Inflammatory macrophage treated with lipopolysaccharide for 1 hour (primary cell): ENCODE measurements around the gene CECR2.

Source experiments
- DNase-seq, 2 donors: peaks; one replicate each; pipeline ENCODE4 v3.0.0-alpha.2; 2020 to 2022

CECR2 gene

DNA sequence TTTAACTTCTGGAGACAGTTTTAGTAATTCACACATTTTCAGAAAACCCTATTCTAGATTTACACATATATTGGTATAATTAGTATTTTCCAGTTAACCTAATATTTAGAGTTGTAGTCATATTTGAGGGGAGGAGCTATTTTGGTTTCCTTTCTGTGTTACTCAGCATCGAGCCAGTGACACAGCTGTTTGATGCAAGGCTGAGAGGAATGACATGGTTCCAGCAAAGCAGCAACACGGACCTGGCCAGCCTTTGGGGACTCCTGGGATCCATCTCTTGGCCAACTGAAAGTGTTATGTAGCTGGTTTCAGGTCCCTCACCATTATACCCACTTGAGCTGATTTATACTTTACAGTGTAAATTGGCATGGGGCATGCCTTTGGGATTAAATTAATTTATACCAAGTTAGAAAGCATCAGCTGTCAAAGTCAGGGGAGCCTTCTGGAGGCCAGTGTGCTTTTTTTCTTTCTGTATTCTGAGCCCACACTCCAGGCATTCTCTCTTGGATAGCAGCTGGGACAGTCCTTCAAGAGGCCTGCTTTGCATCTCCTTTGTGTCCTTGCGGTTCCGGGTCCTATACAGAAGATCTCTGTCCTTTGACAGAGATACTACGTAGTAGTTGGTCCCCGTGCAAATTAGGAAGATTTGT, 102.8 kb downstream of the CECR2 start:
- DNase-seq = peak; percentile 36 to 65

GRCh38 chr22:17472932-17473331, 103.7 kb downstream of the CECR2 start:
- no peak for DNase-seq

DNA sequence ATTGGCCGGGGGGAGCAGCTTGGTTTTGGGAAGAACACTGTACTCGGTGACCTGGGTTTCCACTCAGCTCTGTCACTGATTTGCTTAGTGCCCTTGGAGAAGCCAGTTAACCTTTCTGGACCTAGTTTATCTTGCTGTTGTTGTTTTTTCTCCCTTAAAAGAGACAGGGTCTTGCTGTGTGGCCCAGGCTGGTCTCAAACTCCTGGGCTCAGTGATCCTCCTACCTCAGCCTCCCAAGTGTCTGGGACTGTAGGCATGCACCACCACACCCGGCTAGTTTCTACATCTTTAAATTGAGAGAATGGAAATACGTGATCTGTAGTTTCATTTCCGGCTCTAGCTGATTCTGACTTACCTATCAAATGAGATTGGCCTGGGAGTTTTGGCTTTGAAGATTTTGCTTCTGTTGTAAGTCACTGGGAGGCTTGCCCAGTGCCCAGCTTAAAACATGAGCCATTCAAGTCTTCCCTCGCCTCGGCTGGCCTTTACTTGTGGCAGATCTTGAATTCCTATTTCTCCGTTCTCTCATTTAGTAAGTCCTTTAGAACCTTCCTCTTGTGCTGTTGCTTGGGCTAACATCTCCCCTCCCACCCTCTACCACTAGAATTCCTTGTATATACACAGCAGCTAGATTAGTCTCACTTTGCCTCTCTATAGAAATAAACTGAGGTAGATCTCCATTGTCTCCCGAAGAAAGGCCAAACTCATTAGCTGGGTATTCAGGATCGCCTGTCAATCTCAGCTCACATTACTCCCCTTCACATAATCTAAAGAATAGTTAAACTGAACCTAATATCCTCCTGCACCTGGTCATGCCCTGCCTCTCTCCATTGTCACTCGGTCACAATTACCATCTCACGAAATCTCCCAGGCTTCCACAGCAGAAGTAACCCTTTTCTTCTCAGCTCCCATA, 106.3 kb downstream of the CECR2 start:
- no peak for DNase-seq

GRCh38 chr22:17476838-17477237, 107.6 kb downstream of the CECR2 start:
- peak; percentile 33 to 62 for DNase-seq

DNA sequence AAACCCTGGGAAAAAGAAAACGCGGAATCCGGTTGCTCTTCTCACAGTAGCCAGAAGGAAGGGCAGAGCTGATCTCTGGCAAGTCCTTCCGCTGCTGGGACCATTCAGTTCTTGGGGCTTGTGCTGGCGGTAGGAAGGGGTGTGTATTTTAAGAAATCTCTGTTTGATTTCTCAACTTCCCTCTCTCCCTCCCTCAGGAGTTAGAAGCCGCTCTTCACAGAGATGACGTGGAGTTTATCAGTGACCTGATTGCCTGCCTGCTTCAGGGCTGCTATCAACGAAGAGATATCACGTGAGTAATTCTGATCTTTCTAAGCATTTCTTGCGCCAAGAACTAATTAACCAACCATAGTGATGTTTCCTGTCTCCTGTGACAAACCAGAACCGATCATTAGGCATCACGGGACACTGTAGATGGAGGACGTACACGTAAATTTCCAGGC, 108.2 kb downstream of the CECR2 start:
- DNase-seq = peak; percentile 63 to 65

DNA sequence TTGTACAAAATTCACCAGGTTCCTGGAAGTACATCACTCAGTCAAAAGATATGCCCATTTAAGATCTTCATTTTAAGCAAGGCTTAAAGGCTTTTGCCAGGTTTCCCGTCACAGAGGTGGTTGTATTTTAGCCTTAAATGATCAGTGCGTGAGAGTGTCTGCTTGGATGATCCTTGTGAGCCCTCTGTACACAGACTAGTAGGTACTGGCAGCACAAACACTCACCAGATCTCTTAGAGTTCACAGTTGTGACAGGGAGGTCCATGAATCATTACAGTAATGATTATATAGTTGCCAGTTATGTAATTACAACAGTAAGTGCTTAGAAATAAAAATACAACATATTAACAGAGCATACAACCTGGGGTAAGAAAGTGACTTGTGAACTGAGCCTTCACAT, 109.9 kb downstream of the CECR2 start:
- no peak for DNase-seq

GRCh38 chr22:17481424-17481823, 112.2 kb downstream of the CECR2 start:
- DNase-seq = no peak

DNA sequence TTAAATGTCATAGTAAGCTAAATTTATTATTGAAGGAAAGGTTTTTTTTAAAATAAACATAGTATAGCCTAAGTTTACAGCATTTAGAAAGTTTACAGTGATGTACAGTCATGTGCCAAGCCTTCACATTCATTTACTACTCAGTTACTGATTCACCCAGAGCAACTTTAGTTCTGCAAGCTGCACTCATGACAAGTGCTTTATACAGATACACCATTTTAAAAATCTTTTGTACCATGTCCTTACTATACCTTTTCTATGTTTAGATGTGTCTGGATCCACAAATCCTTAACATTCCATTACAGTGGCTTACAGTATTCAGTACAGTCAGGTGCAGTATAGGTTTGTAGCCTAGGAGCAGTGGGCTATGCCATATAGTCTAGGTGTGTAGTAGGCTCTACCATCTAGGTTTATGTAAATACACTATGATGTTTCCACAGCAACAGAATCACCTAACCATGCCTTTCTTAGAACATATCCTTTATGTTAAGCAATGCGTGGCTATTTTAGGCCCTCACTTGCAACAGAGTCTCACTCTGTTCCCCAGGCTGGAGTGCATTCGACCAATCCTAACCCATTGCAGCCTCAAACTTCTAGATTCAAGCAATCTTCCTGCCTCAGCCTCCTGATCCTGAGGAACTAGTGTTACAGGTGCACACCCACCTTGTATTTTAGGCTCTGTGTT, 114.6 kb downstream of the CECR2 start:
- peak in 1 of 2 donors; percentile 45 for DNase-seq

- no peak for DNase-seq
These were observed 115.3 kb downstream of the CECR2 start for GRCh38 chr22:17484608-17485007.

DNA sequence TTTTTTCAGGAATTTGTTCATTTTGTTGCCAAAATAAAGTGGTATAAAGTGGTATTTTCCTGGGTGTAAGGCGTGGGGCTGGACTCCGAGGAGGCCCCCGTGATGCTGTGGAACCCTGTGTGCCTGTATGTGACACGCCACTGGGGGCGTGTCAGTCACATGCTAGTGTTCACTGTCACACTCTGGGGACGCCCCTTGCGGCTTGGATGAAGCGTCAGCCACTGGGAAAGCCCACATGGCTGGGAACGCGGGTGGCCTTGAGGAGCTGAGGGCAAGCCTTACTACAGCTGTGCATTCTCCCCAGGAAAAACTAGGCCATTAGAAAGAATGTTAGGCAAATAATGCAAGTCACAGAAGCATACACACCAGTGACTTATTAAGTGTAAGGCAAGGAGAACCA, 117.1 kb downstream of the CECR2 start:
- no peak for DNase-seq

GRCh38 chr22:17486719-17487118, 117.5 kb downstream of the CECR2 start:
- DNase-seq = no peak

- DNase-seq = no peak
These were observed 119.8 kb downstream of the CECR2 start for GRCh38 chr22:17489101-17489500.

- peak; percentile 26 to 39 for DNase-seq
These were observed 121.9 kb downstream of the CECR2 start for GRCh38 chr22:17491090-17491640.

- DNase-seq = no peak
These were observed 123.0 kb downstream of the CECR2 start for GRCh38 chr22:17492247-17492646.

DNA sequence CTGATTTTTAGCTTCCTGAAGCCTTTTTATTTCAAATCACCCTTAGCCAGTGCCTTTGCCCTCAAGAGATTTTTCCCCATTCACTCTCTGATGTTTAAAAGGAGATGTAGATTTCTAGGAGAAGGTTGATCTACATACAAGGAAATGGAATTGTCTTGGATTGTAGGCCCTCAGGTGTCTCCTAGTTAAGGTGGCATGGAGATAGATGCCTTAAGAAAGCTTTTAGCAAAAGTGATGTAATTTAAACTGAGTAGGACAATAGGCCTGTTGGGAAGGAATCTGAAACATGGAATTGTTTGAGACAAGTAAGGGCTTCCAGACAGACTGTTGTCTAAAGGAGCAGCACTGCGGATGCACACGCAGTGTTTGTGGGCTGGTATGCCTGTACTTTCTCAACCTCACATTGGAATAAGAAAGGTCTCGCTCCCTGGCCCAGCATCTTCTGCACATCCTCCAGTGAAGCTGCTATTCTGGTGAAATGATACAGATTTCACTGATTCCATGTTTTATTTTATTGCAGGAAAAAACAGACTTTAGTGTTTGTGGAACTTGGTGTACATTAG, 124.2 kb downstream of the CECR2 start:
- no peak for DNase-seq

GRCh38 chr22:17496841-17497240, 127.6 kb downstream of the CECR2 start:
- DNase-seq = peak; percentile 76

- peak; percentile 51 to 89 for DNase-seq
These were observed 132.5 kb downstream of the CECR2 start for GRCh38 chr22:17501679-17502285.

- DNase-seq = no peak
These were observed 138.8 kb downstream of the CECR2 start for GRCh38 chr22:17508110-17508509.

- no peak for DNase-seq
These were observed 143.7 kb downstream of the CECR2 start for GRCh38 chr22:17512960-17513359.

GRCh38 chr22:17513612-17514011, 144.4 kb downstream of the CECR2 start:
- no peak for DNase-seq

- DNase-seq = no peak
These were observed 144.8 kb downstream of the CECR2 start for GRCh38 chr22:17514084-17514483.

DNA sequence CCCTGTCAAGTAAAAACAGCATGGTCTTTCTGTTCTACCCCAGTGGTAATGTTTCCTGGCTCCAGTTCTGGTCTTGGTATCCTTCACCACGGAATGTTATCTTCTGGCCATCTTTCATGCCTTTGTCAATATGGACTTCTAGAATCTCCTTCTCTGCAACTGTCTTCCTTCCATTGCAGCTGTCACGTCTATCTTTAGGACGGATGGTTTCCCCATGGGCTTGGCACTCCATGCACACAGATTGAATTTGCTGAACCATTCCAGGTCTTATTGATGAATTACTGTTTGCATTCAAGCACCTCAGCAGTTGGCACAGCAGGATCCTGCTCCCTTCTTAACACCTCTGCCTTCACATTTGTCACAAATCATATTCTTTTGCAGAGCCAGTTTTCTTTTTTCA, 149.1 kb downstream of the CECR2 start:
- DNase-seq = no peak
